Sigmoid colon (tissue), 3 donors: Measurements from ENCODE around the gene BPTF.

ENCODE experiments used
- CTCF ChIP-seq, 4 experiments: fragments of 450-650 bp in 3 of 4; fragments of 200-600 bp in 1 of 4; IDR thresholded peaks; one replicate each; pipeline ENCODE4 v1.5.1; 2016 to 2019; ENCODE audit warnings: antibody characterized with exemption in 4 of 4, mild to moderate bottlenecking in 3 of 4, moderate library complexity in 2 of 4
- POLR2A ChIP-seq, 2 donors: fragments of 450-650 bp; IDR thresholded peaks; one replicate each; pipeline ENCODE4 v1.6.1; 2016; ENCODE audit warnings: antibody characterized with exemption in 2 of 2, mild to moderate bottlenecking in 2 of 2, moderate library complexity in 2 of 2

GRCh38 chr17:67982686-67983382 is 157.5 kb downstream of the BPTF start:
- no peak for TF ChIP-seq POLR2A (IDR thresholded peaks at IDR 0.05)
- TF ChIP-seq CTCF (IDR thresholded peaks at IDR 0.05), result no peak
